A673 (cell line): Measurements from ENCODE around the gene UGP2. TPM values are rescaled to one million over a fixed set of nuclear protein-coding genes. Genes with fewer than 3 reads are reported as not detected.
"Not testable (repeated sequence)": the region's sequence is repeated elsewhere in the genome, so short reads cannot be mapped to it uniquely, and the experiment has no call there.

ENCODE experiments used
- BruUV-seq: library from RNA; stranded (reverse); fragments of 400-500 nt; replicated peaks from 2 replicates; lab custom pipeline; 2021; lab: Mats Ljungman, UMichigan
- CTCF ChIA-PET: fragments of 300-600 bp; sonication (Branson Sonifier 250); formaldehyde crosslinking; loops from one replicate; lab custom pipeline; 2022; ENCODE audit warnings: antibody characterized with exemption; lab: Charles Lee
- POLR2A ChIA-PET: fragments of 300-600 bp; sonication (Branson Sonifier 250); formaldehyde crosslinking; loops from one replicate; lab custom pipeline; 2022; ENCODE audit warnings: antibody characterized with exemption; ENCODE audit not compliant: low non-redundant PET; lab: Charles Lee
- DNase-seq: peaks from one replicate; pipeline ENCODE4 v3.0.0-alpha.2; 2015; ENCODE audit warnings: low spot score
- H3K27ac ChIP-seq: fragments of 200-600 bp; sonication (generic); 2 replicates; pipeline ENCODE4 v1.5.1; 2016; ENCODE audit warnings: mixed run types, low read depth, mild to moderate bottlenecking, mixed read lengths, antibody characterized with exemption, low read length; ENCODE audit not compliant: poor library complexity, severe bottlenecking
- H3K27me3 ChIP-seq: fragments of 200-600 bp; sonication (generic); replicated peaks from 2 replicates; pipeline ENCODE4 v1.6.1; 2017; ENCODE audit warnings: mixed run types, low read depth, mild to moderate bottlenecking, mixed read lengths, antibody characterized with exemption, low read length; ENCODE audit not compliant: insufficient read depth, poor library complexity
- H3K36me3 ChIP-seq: fragments of 200-600 bp; sonication (generic); 2 replicates; pipeline ENCODE4 v1.6.1; 2016; ENCODE audit warnings: mixed run types, mild to moderate bottlenecking, mixed read lengths, antibody characterized with exemption, low read length; ENCODE audit not compliant: insufficient read depth, poor library complexity, severe bottlenecking
- H3K4me1 ChIP-seq: fragments of 200-600 bp; sonication (generic); 2 replicates; pipeline ENCODE4 v1.6.1; 2017; ENCODE audit warnings: mixed run types, mild to moderate bottlenecking, mixed read lengths, antibody characterized with exemption, low read length; ENCODE audit not compliant: insufficient read depth, poor library complexity, severe bottlenecking
- H3K4me3 ChIP-seq: fragments of 200-600 bp; sonication (generic); 2 replicates; pipeline ENCODE4 v1.5.1; 2016; ENCODE audit warnings: low read depth, mixed run types, mild to moderate bottlenecking, mixed read lengths, low read length; ENCODE audit not compliant: poor library complexity, severe bottlenecking
- H3K9me3 ChIP-seq: fragments of 200-600 bp; sonication (generic); 2 replicates; pipeline ENCODE4 v1.6.1; 2016; ENCODE audit warnings: mixed run types, low read depth, mild to moderate bottlenecking, mixed read lengths, antibody characterized with exemption, low read length; ENCODE audit not compliant: poor library complexity, severe bottlenecking
- CTCF ChIP-seq: fragments of 300-800, 200-600 bp; sonication (generic); conservative IDR thresholded peaks from 2 replicates; pipeline ENCODE4 v1.5.1; 2017; ENCODE audit warnings: low read depth, mild to moderate bottlenecking, antibody characterized with exemption, low read length, moderate library complexity, mixed read lengths
- EZH2 ChIP-seq: fragments of 200-600 bp; sonication (generic); IDR thresholded peaks from 2 replicates; pipeline ENCODE4 v1.6.1; 2017; ENCODE audit warnings: borderline replicate concordance, low read depth, mild to moderate bottlenecking, mixed read lengths, antibody characterized with exemption, low read length; ENCODE audit not compliant: poor library complexity, severe bottlenecking
- intact Hi-C: fragments of 100-400 bp; cut with micrococcal nuclease; formaldehyde crosslinking; loops from one replicate; pipeline ENCODE4 v1.10.0; 2022; ENCODE audit not compliant: unreplicated experiment
- total RNA-seq: library from RNA; stranded (reverse); gene quantifications from 2 replicates; pipeline ENCODE4 v1.2.3, GENCODE V29; 2021

Gene UGP2
- total RNA-seq, 1 experiment from 2014 or later = 60.3 TPM

- no peaks in the 10 kb centered on the region for H3K36me3 ChIP-seq
- DNase-seq = no peak
- TF ChIP-seq CTCF (no peak), EZH2 (no peak)
- intact Hi-C loops = no loop called here
- CTCF ChIA-PET = no interaction called here
- H3K9me3 ChIP-seq = no peaks in the 10 kb centered on the region
- BruUV-seq = no TSS peak
- no peak overlapping the region for H3K4me3 ChIP-seq
- POLR2A ChIA-PET = no interaction called here
- no peaks in the 10 kb centered on the region for H3K4me1 ChIP-seq
- no peak overlapping the region for H3K27ac ChIP-seq
- no peaks in the 10 kb centered on the region for H3K27me3 ChIP-seq
Observed at GRCh38 chr2:63811063-63811462, 30.6 kb upstream of the UGP2 start.

GRCh38 chr2:63811870-63812269 is 29.8 kb upstream of the UGP2 start:
- H3K9me3 ChIP-seq, CTCF ChIA-PET, H3K27ac ChIP-seq, BruUV-seq, H3K36me3 ChIP-seq, H3K27me3 ChIP-seq, DNase-seq, intact Hi-C loops, POLR2A ChIA-PET, H3K4me1 ChIP-seq, H3K4me3 ChIP-seq: not testable (repeated sequence)

DNA sequence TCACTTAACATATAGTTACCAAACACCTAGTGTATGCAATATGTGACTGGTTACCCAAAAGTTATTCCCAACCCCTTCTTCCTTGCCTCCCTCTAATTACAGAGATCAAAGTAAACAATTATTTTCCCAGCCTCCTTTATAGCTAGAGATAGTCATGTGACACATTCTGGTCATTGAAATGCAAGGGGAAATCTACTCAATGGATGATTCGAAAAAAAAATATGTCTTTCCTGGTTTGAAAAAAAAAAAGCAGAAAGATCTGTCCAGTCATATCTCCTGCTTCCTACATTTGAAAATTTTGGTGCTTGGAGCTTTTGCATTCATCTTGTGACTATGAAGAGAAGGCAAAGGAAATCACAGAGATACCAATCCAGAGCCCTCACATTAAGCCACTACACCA is 27.6 kb upstream of the UGP2 start:
- Histone ChIP-seq H3K4me3 (no peak overlapping the region), H3K27me3 (no peaks in the 10 kb centered on the region), H3K9me3 (no peaks in the 10 kb centered on the region), H3K27ac (no peak overlapping the region), H3K4me1 (no peaks in the 10 kb centered on the region), H3K36me3 (no peaks in the 10 kb centered on the region)
- ChIA-PET POLR2A (no interaction called here), CTCF (no interaction called here)
- no TSS peak for BruUV-seq
- intact Hi-C loops = no loop called here
- TF ChIP-seq CTCF (no peak), EZH2 (no peak)
- DNase-seq = no peak

GRCh38 chr2:63817382-63817781 is 24.3 kb upstream of the UGP2 start:
- Histone ChIP-seq H3K27me3 (no peaks in the 10 kb centered on the region), H3K27ac (no peak overlapping the region), H3K4me3 (no peak overlapping the region), H3K9me3 (no peaks in the 10 kb centered on the region), H3K4me1 (no peaks in the 10 kb centered on the region), H3K36me3 (no peaks in the 10 kb centered on the region)
- no TSS peak for BruUV-seq
- CTCF ChIA-PET = no interaction called here
- intact Hi-C loops = no loop called here
- TF ChIP-seq CTCF = no peak
- no peak for TF ChIP-seq EZH2
- POLR2A ChIA-PET = no interaction called here
- no peak for DNase-seq
